Testis (tissue), 3 donors: Measurements from ENCODE around the gene APC2. TPM values are rescaled to one million over a fixed set of nuclear protein-coding genes. Genes with fewer than 3 reads are reported as not detected.
A peak's percentile ranks its signal among the peaks of the same experiment; 100 is the strongest.

Experiments used
- DNase-seq: peaks from one replicate; pipeline ENCODE4 v3.0.0-alpha.2; 2019
- H3K27ac ChIP-seq, 2 donors: fragments of 200-600 bp; sonication (generic); one replicate each; pipeline ENCODE4 v1.5.1; 2019
- H3K27me3 ChIP-seq: fragments of 200-600 bp; sonication (generic); one replicate; pipeline ENCODE4 v1.5.1; 2019
- H3K36me3 ChIP-seq: fragments of 200-600 bp; sonication (generic); one replicate; pipeline ENCODE4 v1.5.1; 2017; ENCODE audit warnings: low read depth; ENCODE audit errors: missing control alignments
- H3K4me1 ChIP-seq: fragments of 200-600 bp; sonication (generic); one replicate; pipeline ENCODE4 v1.5.1; 2019
- H3K4me3 ChIP-seq, 2 donors: fragments of 200-600 bp; sonication (generic); one replicate each; pipeline ENCODE4 v1.5.1; 2017 to 2019
- H3K9me3 ChIP-seq: fragments of 200-600 bp; sonication (generic); one replicate; pipeline ENCODE4 v1.5.1; 2017
- POLR2A ChIP-seq: fragments of 450-650 bp; IDR thresholded peaks from one replicate; pipeline ENCODE4 v1.6.1; 2017; ENCODE audit warnings: antibody characterized with exemption, mild to moderate bottlenecking, moderate library complexity
- WGBS, 2 donors: methylation state at CpG; one replicate each; pipeline ENCODE4 v1.1.5; 2018; 5-methylcytosine and 5-hydroxymethylcytosine counted together
- intact Hi-C: fragments of 100-400 bp; cut with DNase I; formaldehyde crosslinking; loops from one replicate; pipeline ENCODE4 v1.15.1; 2023; ENCODE audit warnings: low total_unique reads
- polyA plus RNA-seq: library from polyadenylated mRNA; stranded (reverse); fragments of 350-450 nt; fragmentation: Illumina TruSeq; extraction: RNeasy Lipid Tissue Mini Kit (QIAGEN cat#74804); gene quantifications from one replicate; pipeline ENCODE4 v1.2.3, GENCODE V29; 2014; ENCODE audit warnings: low read depth, low replicate concordance; ENCODE audit not compliant: insufficient read depth
- total RNA-seq, 2 donors: library from RNA; depleted of rRNA; stranded (reverse); fragments of >200 nt; gene quantifications; one replicate each; pipeline ENCODE4 v1.2.3, GENCODE V29; 2016
- TF ChIP-seq, protein P1 (sequence below), 3 experiments: fragments of 450-650 bp in 2 of 3; fragments of 200-600 bp in 1 of 3; sonication (generic) in 1 of 3; IDR thresholded peaks; one replicate each; pipeline ENCODE4 v1.5.1; 2016 to 2019; ENCODE audit warnings: antibody characterized with exemption in 3 of 3, mild to moderate bottlenecking in 2 of 3, moderate library complexity in 1 of 3

The APC2 gene
- total and polyA plus RNA-seq, 3 donors from 2014 or later = 2.8 to 5.9 (median 4.6) TPM

DNA sequence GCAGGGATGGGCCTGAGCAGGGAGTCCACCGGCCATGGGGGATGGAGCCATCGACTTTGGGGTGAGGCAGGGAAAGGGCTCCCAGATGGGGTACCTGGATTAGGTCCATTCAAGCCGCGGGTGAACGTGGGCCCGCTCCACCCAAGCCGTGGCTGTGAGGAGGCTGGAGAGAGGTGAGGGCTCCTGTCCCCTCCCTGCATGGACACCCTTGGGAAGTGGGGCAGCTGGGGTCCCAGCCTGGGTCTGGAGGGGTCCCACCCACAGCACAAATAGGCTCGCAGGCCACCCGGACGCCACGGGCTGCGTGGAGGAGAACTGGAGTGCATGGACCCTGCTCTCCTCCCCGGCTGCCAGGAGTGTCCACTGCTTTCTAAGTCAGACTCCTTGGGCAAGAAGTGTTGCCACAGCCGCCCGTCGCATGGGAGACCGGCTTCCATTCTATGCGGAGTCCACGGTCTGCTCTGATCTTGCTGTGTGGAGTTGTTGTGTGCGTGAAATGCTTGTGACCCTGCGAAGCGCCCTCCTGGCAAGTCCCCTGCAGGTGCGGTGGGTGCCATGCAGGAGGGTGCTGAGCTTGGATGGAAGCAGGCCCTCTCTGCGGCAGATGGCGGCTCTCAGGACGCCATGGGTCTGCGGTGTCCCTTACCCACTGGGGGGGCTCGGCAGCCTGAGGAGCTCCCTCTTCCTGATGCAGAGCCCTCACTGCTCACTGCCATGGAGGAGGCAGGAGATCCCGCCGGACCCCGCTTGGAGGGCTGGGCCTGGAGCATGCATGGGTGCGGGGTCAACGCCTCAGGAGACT lies 40.5 kb upstream of the APC2 start:
- Histone ChIP-seq H3K9me3 (no peaks in the 10 kb centered on the region), H3K4me3 (peak overlapping the region; percentile 98 to 100), H3K27me3 (no peaks in the 10 kb centered on the region), H3K4me1 (peaks cover 53% of the 10 kb centered on the region), H3K27ac (peak overlapping the region; percentile 50 to 94), H3K36me3 (no peaks in the 10 kb centered on the region)
- TF ChIP-seq, protein P1, sequence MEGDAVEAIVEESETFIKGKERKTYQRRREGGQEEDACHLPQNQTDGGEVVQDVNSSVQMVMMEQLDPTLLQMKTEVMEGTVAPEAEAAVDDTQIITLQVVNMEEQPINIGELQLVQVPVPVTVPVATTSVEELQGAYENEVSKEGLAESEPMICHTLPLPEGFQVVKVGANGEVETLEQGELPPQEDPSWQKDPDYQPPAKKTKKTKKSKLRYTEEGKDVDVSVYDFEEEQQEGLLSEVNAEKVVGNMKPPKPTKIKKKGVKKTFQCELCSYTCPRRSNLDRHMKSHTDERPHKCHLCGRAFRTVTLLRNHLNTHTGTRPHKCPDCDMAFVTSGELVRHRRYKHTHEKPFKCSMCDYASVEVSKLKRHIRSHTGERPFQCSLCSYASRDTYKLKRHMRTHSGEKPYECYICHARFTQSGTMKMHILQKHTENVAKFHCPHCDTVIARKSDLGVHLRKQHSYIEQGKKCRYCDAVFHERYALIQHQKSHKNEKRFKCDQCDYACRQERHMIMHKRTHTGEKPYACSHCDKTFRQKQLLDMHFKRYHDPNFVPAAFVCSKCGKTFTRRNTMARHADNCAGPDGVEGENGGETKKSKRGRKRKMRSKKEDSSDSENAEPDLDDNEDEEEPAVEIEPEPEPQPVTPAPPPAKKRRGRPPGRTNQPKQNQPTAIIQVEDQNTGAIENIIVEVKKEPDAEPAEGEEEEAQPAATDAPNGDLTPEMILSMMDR (IDR thresholded peaks at IDR 0.05) = no peak
- TF ChIP-seq POLR2A = no peak
- 36 to 45% methylated on average over 15 to 26 of the region's 33 CpGs for WGBS, 2 donors
- no peak for DNase-seq
- intact Hi-C loops = no loop called here

DNA sequence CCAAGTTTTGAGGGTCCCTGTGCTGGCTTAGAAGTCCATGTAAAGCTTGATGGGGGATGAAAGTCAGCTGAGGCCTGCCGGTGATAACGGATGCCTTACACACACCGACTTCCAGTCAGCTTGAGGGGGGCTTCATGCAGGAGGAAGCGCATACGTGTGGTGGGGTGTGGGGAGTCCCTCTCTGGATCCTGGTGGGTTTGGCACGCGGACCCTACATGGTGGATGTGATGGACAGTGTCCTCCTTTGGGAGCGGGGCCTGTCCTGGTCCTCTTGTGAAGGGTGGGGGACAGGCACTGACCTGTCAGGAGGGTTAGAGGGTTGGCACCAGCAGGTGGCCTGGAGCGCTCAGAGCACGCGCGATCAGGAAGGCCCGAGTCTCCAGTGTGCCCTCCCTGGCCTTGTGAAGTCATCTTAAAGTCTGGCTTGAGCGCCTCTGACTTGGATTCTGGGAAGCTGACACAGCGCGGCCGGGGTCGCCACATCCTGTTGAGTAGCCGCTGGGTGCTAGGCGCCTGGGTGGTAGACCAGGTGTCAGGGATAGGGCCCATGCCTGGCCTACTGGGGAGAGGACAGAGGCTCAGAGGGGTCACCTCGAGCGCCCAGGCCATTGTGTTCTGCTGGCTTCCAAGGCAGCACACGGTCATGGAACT lies 39.7 kb upstream of the APC2 start:
- H3K4me3 ChIP-seq = no peak overlapping the region
- H3K4me1 ChIP-seq = peaks cover 62% of the 10 kb centered on the region
- 70 to 71% methylated on average over 21 to 23 of the region's 23 CpGs for WGBS, 2 donors
- peak overlapping the region; percentile 19 to 50 for H3K27ac ChIP-seq
- no peak for TF ChIP-seq POLR2A
- TF ChIP-seq, protein P1 (IDR thresholded peaks at IDR 0.05) = no peak
- intact Hi-C loops = no loop called here
- no peaks in the 10 kb centered on the region for H3K27me3 ChIP-seq
- H3K36me3 ChIP-seq = no peaks in the 10 kb centered on the region
- no peaks in the 10 kb centered on the region for H3K9me3 ChIP-seq
- no peak for DNase-seq

DNA sequence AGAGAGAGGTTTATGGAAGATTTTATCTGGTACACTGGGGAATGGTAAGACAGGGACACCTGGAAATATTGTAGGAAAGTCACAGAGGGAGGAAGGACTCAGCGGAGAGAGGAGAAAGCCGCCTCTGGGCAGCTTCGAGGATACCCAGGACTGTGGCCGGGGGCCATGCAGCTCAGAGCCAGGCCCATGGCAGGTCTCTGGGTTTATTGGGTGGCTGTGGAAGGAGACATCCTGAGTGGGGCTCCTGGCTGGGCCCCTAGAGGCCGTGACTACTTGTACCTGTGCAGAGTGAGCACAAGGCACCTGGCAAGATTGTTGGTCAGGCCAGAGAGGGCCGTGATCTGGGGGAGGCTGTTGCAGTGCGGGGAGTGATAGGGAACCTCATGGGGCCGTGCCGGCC lies 39.1 kb upstream of the APC2 start:
- Histone ChIP-seq H3K4me3 (no peak overlapping the region), H3K4me1 (peaks cover 67% of the 10 kb centered on the region), H3K9me3 (no peaks in the 10 kb centered on the region), H3K27ac (peak overlapping the region; percentile 19 to 50), H3K27me3 (no peaks in the 10 kb centered on the region), H3K36me3 (no peaks in the 10 kb centered on the region)
- 62 to 68% methylated on average over 7 to 9 of the region's 9 CpGs for WGBS, 2 donors
- DNase-seq = no peak
- intact Hi-C loops = no loop called here
- TF ChIP-seq, protein P1 (IDR thresholded peaks at IDR 0.05) = no peak

DNA sequence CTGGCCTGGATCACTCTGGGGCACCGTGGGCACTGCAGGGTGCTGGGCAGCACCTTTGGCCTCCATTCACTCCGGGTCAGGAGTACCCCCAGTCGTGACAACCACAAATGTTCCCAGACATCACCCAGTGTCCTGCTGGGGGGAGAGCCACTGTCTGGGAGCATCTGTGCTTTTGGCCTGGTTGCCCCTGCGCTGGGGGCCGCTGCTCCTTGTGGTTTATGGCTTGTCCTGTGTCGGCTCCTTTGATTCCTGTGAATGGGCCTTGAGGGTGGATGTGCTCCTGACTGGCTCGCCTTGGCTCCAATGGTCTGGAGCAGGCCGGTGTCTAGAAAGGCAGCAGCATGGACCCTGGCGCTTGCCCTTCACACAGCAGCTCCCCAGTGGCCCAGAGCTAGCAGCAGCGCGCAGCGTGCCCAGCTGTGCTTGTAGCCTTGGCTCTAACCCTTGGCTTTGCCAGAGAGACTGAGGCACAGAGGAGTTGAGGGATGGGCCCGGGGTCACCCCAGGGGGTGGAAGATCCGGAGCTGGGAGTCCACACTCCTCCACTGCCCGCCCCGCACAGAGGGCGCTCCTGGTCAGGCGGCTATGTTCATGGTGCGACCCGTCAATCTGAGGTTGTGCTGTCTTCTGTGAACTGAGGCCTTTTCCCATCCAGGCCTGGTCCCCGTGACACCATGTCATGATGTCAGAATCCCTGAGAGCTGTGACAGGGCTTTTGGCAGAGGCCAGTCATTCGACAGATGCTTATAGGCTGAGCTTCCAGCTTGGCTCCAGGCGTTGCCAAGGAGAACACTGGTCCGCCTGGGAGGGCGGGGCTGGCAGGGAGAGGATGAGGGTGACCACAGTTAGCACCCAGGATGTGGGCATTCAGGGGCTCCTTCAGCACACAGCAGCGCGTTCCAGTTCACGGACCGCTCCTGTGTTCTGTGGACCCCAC lies 38.4 kb upstream of the APC2 start:
- Histone ChIP-seq H3K4me3 (no peak overlapping the region), H3K36me3 (no peaks in the 10 kb centered on the region), H3K9me3 (no peaks in the 10 kb centered on the region), H3K27me3 (no peaks in the 10 kb centered on the region), H3K27ac (peak overlapping the region; percentile 1 to 50), H3K4me1 (peaks cover 69% of the 10 kb centered on the region)
- 53 to 58% methylated on average over 19 to 28 of the region's 29 CpGs for WGBS, 2 donors
- intact Hi-C loops = no loop called here
- TF ChIP-seq, protein P1 (IDR thresholded peaks at IDR 0.05) = no peak
- no peak for TF ChIP-seq POLR2A
- DNase-seq = no peak
